Osteoblast (primary cell): Measurements from ENCODE around the gene OR4C12. TPM values are rescaled to one million over a fixed set of nuclear protein-coding genes. Genes with fewer than 3 reads are reported as not detected.

Source experiments
- total RNA-seq: library from RNA; depleted of rRNA; stranded (reverse); fragments of >200 nt; gene quantifications from 2 replicates; pipeline ENCODE4 v1.2.3, GENCODE V29; 2012

The OR4C12 gene
- total RNA-seq, 1 donor, result not detected

Other genes starting within 250 kb of the OR4C12 start
- not detected in 2 replicates for gene OR4C13, start 30.1 kb downstream of the OR4C12 start, total RNA-seq
- gene OR4C45, start 50.3 kb upstream of the OR4C12 start, total RNA-seq, result not detected in 2 replicates